ENCODE results near the gene CELSR3.

CELSR3 gene

GRCh38 chr3:48591436-48591835 is 71.2 kb downstream of the CELSR3 start:
- Mint-ChIP-seq H3K9me3 (no peaks in the 10 kb centered on the region), H3K4me3 (no peak overlapping the region), H3K27me3 (ENCODE audit: low read depth, poor library complexity) (no peaks in the 10 kb centered on the region), H3K27ac (no peak overlapping the region), H3K36me3 (ENCODE audit: low read depth) (peaks cover 4% of the 10 kb centered on the region), H3K4me1 (peaks cover 40% of the 10 kb centered on the region)
- DNase-seq: no peak
- no peak for TF ChIP-seq CTCF (IDR thresholded peaks at IDR 0.05)

GRCh38 chr3:48588230-48588629 is 74.5 kb downstream of the CELSR3 start:
- no peak overlapping the region for H3K27ac Mint-ChIP-seq
- peaks cover 27% of the 10 kb centered on the region for H3K4me1 Mint-ChIP-seq
- TF ChIP-seq CTCF (IDR thresholded peaks at IDR 0.05): no peak
- peaks cover 4% of the 10 kb centered on the region for H3K36me3 Mint-ChIP-seq (ENCODE audit: low read depth)
- no peak overlapping the region for H3K4me3 Mint-ChIP-seq
- H3K9me3 Mint-ChIP-seq: no peaks in the 10 kb centered on the region
- no peaks in the 10 kb centered on the region for H3K27me3 Mint-ChIP-seq (ENCODE audit: low read depth, poor library complexity)
- no peak for DNase-seq

- Mint-ChIP-seq H3K4me1 (peaks cover 22% of the 10 kb centered on the region), H3K27me3 (ENCODE audit: low read depth, poor library complexity) (no peaks in the 10 kb centered on the region), H3K9me3 (no peaks in the 10 kb centered on the region), H3K4me3 (no peak overlapping the region), H3K27ac (no peak overlapping the region), H3K36me3 (ENCODE audit: low read depth) (peaks cover 4% of the 10 kb centered on the region)
- no peak for TF ChIP-seq CTCF (IDR thresholded peaks at IDR 0.05)
- DNase-seq: no peak
Observed at GRCh38 chr3:48587686-48588085, 75.0 kb downstream of the CELSR3 start.
